ENCODE data around the gene PTPRM.

Gene PTPRM

DNA sequence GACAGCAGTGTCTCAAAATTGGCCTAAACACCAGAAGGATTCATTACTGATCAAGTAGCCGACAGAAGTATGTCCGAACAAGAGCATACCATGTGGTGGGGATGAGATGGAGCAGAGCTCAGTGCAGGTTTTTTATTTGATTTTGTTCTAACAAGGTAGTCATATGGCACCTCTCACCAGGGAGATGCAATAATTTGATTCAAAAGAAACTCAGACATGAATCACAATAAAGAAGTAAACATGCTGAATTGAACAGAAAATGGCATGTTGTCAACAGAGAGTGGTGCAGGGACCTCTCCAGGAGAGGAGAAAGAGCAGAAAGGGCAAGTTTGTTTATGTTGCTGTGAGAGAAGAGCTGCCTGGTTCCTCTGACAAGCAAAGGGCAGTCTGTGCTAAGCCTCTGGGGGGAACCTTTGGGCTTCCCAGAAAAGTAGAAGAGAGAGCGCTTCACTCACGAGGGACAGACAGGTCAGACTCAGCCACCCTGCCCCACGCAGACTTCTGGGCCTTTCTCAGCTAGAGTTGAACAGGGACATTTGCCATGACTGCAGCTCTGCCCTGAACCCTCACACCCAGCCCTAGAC lies 690.8 kb downstream of the PTPRM start:
- in situ Hi-C loops (cut with MboI; ENCODE audit: low sequenced_read_pairs) = no loop called here

- in situ Hi-C loops (cut with MboI; ENCODE audit: low sequenced_read_pairs) = no loop called here
Measured at GRCh38 chr18:8260319-8260718, 693.2 kb downstream of the PTPRM start.

DNA sequence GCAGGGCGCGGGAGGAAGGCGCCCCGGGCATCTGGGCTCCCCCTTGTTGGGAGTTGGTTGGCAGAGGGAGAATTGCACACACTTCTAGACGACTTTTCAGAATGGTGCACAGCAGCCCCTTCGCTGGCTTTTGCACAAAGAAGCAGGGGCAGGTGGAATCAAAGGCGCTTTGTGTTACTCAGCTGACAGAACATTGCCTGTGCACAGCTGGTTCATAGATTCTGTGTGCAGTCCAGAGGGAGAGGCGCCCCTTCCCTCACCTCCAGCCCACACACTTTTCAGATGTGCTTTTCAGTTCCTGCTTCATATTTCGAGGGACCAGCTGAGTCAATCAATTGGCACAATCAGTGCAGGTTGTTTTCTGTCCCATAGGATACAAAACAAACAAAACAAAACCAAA lies 693.7 kb downstream of the PTPRM start:
- in situ Hi-C loops (cut with MboI; ENCODE audit: low sequenced_read_pairs) = no loop called here

- in situ Hi-C loops (cut with MboI; ENCODE audit: low sequenced_read_pairs) = no loop called here
Measured at GRCh38 chr18:8261651-8262091, 694.6 kb downstream of the PTPRM start.

- in situ Hi-C loops (cut with MboI; ENCODE audit: low sequenced_read_pairs) = no loop called here
Measured at GRCh38 chr18:8262221-8262620, 695.1 kb downstream of the PTPRM start.

DNA sequence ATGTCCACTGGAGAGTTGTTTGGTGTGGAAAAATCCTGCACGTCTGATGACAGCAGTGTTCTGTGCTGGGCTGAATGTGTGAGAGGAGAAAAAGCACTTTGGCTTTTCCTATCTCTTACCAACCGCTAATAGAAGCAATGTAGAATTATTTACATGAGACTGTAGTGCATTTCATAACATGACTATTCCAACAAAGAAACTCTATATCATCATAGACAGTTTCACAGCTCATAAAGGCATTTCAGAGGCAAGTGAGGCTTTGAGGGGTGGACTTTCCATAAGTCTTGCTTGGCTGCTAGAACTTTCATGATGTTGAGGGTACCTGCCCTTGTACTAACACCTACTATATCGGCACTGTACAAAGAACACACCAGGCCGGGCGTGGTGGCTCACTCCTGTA lies 697.0 kb downstream of the PTPRM start:
- in situ Hi-C loops (cut with MboI; ENCODE audit: low sequenced_read_pairs) = no loop called here

DNA sequence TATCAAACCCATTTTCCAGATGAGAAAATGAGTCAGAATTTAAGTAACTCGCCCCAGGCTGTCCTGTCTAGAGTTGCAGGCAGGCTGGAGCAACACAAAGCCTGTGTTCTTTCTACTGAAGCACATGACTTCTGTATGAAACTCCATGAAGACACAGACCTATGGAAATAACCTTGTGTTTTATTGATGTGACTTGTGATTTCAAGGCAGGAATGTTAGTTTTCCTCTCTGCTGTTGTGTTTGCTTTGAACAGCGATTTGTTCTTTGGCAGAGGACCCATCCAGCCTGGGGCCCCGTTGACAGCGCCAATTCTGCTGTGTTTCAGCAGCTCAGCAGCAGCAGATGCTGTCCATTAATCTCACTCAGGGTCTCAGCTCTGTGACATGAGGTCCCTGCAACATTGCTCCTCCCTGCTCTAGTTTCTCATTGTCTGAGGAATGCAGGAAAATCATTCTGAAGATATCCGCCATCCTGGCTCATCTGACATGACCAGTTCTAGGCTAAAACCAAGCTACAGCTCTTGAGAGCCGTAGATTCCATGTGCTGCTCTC lies 697.8 kb downstream of the PTPRM start:
- in situ Hi-C loops (cut with MboI; ENCODE audit: low sequenced_read_pairs) = no loop called here

DNA sequence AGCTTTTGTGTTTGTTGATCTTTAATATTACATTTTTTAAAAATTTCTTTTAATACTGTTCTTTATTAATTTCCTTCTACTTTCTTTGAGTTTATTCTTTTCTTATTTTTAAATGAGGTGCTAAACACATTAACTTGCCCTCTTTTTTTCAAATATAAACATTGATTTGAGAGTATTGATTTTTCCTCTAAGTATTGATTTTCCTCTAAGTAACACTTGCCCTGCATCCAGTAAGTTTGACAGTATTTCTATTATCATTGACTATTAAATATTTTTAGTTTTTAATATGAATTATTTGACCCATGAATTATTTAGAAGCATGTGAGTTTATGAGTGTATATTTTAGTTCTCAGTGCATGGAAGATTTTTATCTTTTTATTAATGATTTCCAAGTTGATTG lies 705.1 kb downstream of the PTPRM start:
- in situ Hi-C loops (cut with MboI; ENCODE audit: low sequenced_read_pairs) = no loop called here

DNA sequence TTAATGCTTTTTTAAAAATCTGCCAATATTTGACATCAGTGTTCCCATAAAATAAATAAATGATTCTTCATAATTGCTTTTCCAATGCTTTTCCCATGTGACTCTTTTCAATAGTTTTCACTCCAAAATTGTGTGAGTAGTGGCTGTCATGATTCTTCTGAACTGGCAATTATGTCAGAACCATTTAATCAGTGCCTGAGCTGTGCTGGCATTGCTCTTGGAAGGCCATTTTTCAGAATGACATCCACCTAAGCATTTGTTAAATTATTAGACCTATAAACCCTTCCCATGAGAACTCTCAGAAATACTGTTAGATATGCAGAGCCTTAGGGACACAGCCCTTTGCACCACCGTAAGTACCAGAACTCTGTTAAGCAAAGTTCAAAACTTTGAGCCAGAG lies 707.3 kb downstream of the PTPRM start:
- in situ Hi-C loops (cut with MboI; ENCODE audit: low sequenced_read_pairs) = no loop called here

- in situ Hi-C loops (cut with MboI; ENCODE audit: low sequenced_read_pairs) = no loop called here
Measured at GRCh38 chr18:8276406-8276805, 709.3 kb downstream of the PTPRM start.

GRCh38 chr18:8277270-8277669 lies 710.2 kb downstream of the PTPRM start:
- in situ Hi-C loops (cut with MboI; ENCODE audit: low sequenced_read_pairs) = no loop called here

GRCh38 chr18:8279346-8279745 lies 712.2 kb downstream of the PTPRM start:
- in situ Hi-C loops (cut with MboI; ENCODE audit: low sequenced_read_pairs) = no loop called here

DNA sequence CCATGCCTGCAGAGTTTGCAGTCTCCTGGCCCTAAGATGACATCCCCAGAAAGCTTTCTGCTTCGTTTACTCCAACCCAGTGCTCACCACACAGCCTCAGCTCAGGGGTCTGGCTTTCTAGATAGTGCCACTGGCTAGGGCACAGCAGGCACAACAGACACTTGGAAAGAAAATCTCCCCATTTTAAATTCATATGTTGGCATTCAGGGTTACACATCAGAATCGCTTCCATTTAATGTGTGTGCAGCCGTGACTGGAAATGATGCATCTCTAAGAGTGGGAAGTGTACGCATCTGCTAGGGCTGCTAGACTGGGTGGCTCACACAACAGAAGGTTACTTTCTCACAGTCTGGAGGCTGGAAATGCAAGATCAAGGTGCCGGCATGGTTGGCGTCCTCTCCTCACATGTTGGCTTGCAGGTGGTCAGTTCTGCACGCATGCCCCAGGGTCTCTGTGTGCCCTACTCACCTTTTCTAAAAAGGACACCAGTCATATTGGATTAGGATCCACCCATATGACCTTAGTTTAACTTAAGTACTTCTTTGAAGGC lies 712.7 kb downstream of the PTPRM start:
- in situ Hi-C loops (cut with MboI; ENCODE audit: low sequenced_read_pairs) = no loop called here

- in situ Hi-C loops (cut with MboI; ENCODE audit: low sequenced_read_pairs) = no loop called here
Measured at GRCh38 chr18:8283891-8284585, 716.9 kb downstream of the PTPRM start.

- in situ Hi-C loops (cut with MboI; ENCODE audit: low sequenced_read_pairs) = no loop called here
Measured at GRCh38 chr18:8286303-8286702, 719.2 kb downstream of the PTPRM start.

DNA sequence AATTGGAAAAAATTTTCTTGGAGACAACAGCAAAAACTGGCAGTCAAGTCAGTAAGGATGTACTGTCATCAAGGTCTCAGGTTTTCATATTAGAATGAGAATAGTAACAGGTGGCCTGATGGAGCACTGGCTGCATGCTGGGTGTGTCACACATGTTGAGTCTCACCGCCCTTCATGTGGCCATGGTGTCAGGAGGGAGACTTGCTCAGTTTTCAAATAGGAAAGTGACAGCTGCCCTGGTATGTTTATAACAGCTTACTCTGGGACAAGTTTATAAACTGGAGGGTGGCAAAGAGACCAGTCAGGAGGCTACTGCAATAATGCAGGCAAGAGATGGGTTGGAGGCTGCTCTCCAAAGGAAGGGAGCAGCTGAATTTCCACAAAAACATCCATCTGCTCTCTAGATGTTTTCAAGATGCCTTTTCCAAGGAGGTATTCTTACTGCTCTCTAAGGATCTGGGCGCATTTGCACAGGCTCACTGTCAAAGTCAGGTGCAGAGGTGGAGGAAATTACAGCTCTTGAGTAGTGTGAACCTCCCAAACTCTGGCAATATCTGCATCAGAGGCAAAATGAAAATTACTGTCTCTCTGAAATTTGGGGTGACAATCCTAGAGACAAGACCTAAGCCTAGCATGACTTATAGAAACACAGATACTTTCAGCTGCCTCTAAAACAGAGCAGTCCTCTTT lies 720.2 kb downstream of the PTPRM start:
- in situ Hi-C loops (cut with MboI; ENCODE audit: low sequenced_read_pairs) = no loop called here

DNA sequence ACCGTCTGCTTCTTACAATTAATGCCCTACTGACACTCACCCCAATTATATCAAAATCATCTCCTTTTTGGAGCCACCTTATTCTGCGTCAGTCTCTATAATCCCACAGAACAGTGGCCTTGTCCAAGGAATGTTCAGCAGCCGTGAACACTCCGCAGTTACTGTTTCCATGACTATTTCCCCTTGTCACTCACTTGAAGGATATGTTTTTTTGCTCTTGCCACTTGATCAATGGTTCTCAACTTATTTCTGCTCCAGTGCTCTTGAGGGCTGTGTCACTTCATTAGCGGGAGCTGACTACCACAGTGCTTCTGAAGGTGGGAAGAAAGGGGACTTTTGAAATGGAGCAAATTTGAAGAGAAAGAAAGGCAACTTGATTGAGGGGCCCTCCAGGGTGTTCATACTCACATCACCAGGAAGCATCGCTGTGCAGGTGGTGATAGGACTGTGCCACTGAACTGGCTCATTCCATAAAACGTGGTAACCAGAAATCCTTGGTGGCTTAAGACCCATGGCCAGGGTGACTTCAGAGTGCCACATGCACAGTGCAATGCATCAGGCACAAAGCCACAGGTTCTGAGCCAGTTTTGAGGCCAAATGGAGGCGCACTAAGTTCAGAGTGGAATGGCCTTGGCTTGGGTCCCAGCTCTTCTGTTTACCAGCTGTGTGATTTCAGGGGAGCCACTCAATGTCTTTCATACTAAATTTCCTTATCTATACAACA lies 721.5 kb downstream of the PTPRM start:
- in situ Hi-C loops (cut with MboI; ENCODE audit: low sequenced_read_pairs) = no loop called here

- in situ Hi-C loops (cut with MboI; ENCODE audit: low sequenced_read_pairs) = no loop called here
Measured at GRCh38 chr18:8290435-8290834, 723.3 kb downstream of the PTPRM start.

- in situ Hi-C loops (cut with MboI; ENCODE audit: low sequenced_read_pairs) = no loop called here
Measured at GRCh38 chr18:8290913-8291312, 723.8 kb downstream of the PTPRM start.

GRCh38 chr18:8293184-8293583 lies 726.1 kb downstream of the PTPRM start:
- in situ Hi-C loops (cut with MboI; ENCODE audit: low sequenced_read_pairs) = no loop called here

Measured in HL-60/S4 (cell line).